Measurements from ENCODE around the gene RFX7. TPM values are rescaled to one million over a fixed set of nuclear protein-coding genes. Genes with fewer than 3 reads are reported as not detected.
A peak's percentile ranks its signal among the peaks of the same experiment; 100 is the strongest.

RFX7 gene
- 29.3 and 39.2 TPM in 2 replicates for total RNA-seq (ENCODE audit: low replicate concordance)
- long read RNA-seq, partial matches to known transcripts: 0 of 8 reads
- long read RNA-seq, other reads (novel, unspliced or antisense): 8 of 8 reads

DNA sequence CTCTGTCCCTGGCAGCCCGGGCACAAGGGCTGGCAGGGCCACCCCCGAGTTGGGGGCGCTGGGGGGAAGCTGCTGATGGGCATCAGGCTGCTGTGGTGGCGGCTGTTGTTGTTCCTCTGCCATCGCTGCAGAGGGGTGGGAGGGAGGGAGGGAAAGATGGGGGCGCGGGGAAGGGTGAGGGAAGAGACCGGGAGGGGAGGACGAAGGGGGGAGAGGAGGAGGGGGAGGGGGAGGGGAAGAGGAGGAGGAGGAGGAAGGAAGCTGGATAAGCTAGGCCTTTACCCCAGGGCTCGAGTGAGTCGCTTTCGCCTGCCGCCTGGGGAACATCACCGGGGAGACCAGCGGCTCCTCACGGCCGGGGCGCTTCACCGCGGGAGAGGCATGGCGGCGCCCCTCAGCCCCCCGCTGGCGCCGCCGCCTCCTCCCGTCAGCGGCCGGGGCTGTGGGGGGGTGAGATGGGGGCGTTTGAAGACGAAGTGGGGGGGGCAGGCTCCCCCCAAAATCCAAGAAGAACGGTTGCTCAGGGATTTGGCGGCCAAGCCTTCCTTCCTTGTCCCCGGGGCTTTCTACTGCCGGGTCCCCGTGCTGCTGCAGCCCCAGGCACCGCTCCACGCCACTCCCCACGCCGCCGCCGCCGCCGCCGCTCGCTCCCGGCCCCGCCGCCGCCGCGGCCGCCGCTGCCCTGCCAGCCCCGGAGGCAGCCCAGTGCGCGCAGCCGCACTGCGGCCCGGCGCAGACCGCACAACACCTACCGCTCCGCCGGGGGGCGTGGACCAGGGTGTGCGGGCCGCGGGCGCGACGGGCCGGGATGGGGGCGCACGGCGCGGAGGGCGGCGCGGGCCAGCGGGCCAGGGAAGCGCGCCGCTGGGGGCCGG is at the start of gene RFX7:
RFX7 (minus strand) TSS at position 717 of the 875 bp plus-strand sequence; CDS start at position 123, 594 bp downstream.
- TF ChIP-seq CTCF (conservative IDR thresholded peaks at IDR 0.05): no peak
- peak; percentile 90 for DNase-seq (ENCODE audit: extremely low spot score, unreplicated experiment)
- no peaks in the 10 kb centered on the region for H3K9me3 Mint-ChIP-seq
- peak within 1 kb of the TSS; percentile 95 for H3K27ac Mint-ChIP-seq
- H3K4me3 Mint-ChIP-seq: peak within 1 kb of the TSS; percentile 99
- H3K4me1 Mint-ChIP-seq (ENCODE audit: unreplicated experiment): peaks cover 15% of the 10 kb centered on the region
- H3K27me3 Mint-ChIP-seq: no peaks in the 10 kb centered on the region
- H3K36me3 Mint-ChIP-seq: peaks cover 8% of the 10 kb centered on the region

DNA sequence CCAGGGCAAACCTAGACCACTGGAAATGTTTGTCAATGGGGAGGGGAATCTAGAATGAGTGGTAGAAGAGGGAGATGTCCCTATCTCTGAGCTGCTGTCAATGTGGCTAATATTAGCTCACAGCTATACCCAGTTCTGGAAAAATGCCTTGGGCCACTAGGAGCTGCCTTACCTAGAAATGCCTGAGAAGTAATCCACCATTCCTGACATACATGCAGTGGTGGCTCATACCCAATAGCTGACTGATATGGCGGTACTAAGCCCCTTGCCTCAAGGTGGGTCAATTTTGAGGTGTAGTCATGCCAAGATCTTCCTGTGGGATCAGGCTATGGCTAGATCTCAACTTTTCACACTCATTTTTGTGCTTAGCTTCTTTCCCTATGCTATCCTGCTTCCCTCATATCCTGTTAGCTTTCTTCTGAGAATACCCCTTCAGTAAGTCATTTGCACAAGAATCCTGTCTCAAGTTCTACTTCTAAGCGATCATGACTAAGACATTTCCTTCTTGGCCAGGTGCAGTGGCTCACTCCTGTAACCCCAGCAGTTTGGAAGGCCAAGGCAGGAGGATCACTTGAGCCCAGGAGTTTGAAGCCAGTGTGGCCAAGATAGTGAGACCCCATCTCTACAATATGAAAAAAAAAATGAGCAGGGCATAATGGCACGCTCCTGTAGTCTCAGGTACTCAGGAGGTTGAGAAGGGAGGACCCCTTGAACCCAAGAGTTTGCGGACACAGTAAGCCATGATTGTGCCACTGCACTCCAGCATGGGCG is 49.1 kb upstream of the RFX7 start:
- Mint-ChIP-seq H3K9me3 (peaks cover 7% of the 10 kb centered on the region), H3K4me1 (ENCODE audit: unreplicated experiment) (no peaks in the 10 kb centered on the region), H3K4me3 (no peak overlapping the region), H3K27me3 (no peaks in the 10 kb centered on the region), H3K36me3 (no peaks in the 10 kb centered on the region), H3K27ac (no peak overlapping the region)
- TF ChIP-seq CTCF (conservative IDR thresholded peaks at IDR 0.05): no peak
- no peak for DNase-seq (ENCODE audit: extremely low spot score, unreplicated experiment)

DNA sequence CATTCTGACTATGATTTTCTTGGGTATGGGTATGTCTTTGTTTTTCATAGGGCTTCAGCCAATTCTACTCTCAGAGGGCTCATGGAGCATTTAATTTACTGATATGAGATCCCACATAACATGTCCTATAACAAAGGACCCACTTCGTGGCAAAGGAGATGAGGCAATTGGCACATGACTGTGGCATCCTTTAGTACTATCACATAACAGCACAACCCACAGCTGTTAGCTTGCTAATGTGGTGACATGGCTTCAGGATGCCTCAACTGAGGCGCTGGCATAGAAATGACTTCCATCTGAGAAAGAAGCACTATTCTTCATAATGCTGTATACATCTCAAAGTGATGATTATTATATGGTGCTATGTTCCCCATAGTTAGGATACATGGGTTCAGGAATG is 48.1 kb upstream of the RFX7 start:
- H3K4me3 Mint-ChIP-seq: no peak overlapping the region

DNA sequence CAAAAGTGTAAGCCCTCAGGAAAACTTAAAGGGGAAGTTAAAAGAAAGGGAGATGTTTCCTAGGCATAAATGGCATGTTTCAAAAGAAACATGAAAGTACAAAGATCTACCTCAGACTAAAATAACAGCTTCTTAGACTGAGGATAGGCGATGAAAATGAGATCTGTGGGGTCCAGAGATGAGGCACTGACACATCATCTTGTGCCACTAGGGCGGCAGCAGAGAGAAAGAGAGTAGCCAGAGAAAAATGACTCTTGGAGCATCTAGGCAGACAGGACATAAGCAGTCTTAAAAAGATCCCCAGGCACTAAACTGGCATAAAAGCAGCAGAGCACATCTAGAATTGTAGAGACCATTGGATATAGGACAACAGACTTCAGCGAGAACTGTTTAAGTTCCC is 42.5 kb upstream of the RFX7 start:
- no peak for DNase-seq (ENCODE audit: extremely low spot score, unreplicated experiment)
- H3K9me3 Mint-ChIP-seq: peaks cover 7% of the 10 kb centered on the region
- H3K27ac Mint-ChIP-seq: no peak overlapping the region
- H3K36me3 Mint-ChIP-seq: no peaks in the 10 kb centered on the region
- TF ChIP-seq CTCF (conservative IDR thresholded peaks at IDR 0.05): peak; percentile 43
- no peaks in the 10 kb centered on the region for H3K27me3 Mint-ChIP-seq
- no peaks in the 10 kb centered on the region for H3K4me1 Mint-ChIP-seq (ENCODE audit: unreplicated experiment)
- no peak overlapping the region for H3K4me3 Mint-ChIP-seq

More for the DNA sequence above, 48.1 kb upstream of the RFX7 start:
- no peaks in the 10 kb centered on the region for H3K27me3 Mint-ChIP-seq
- TF ChIP-seq CTCF (conservative IDR thresholded peaks at IDR 0.05): no peak
- no peak for DNase-seq (ENCODE audit: extremely low spot score, unreplicated experiment)
- H3K4me1 Mint-ChIP-seq (ENCODE audit: unreplicated experiment): no peaks in the 10 kb centered on the region
- H3K36me3 Mint-ChIP-seq: no peaks in the 10 kb centered on the region
- peaks cover 7% of the 10 kb centered on the region for H3K9me3 Mint-ChIP-seq
- H3K27ac Mint-ChIP-seq: no peak overlapping the region

DNA sequence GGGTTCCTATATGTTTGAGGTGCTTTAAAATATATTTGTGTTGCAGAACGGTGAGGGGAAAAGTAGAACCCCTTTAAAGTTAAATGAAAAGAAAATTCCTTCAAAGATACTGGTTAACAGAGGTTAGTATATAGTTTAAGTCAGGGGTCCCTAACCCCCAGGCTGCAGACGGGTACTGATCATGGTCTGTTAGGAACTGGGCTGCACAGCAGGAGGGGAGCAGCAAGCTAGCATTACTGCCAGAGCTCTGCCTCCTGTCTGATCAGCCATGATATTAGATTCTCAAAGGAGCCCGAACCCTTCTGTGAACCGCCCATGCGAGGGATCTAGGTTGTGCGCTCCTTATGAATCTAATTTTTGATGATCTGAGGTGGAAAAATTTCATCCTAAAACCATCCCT is 37.5 kb upstream of the RFX7 start:
- Mint-ChIP-seq H3K27ac (no peak overlapping the region), H3K4me1 (ENCODE audit: unreplicated experiment) (no peaks in the 10 kb centered on the region), H3K4me3 (no peak overlapping the region), H3K27me3 (peaks cover 2% of the 10 kb centered on the region), H3K36me3 (no peaks in the 10 kb centered on the region), H3K9me3 (peaks cover 5% of the 10 kb centered on the region)
- TF ChIP-seq CTCF (conservative IDR thresholded peaks at IDR 0.05): no peak
- no peak for DNase-seq (ENCODE audit: extremely low spot score, unreplicated experiment)

Data from type B pancreatic cell (in vitro differentiated cells).